HEK293 (cell line): ENCODE results near the gene SAMD9.
"Not testable (repeated sequence)": the region's sequence is repeated elsewhere in the genome, so short reads cannot be mapped to it uniquely, and the experiment has no call there.

Experiments
- CTCF ChIA-PET: fragments of 350-600 bp; formaldehyde crosslinking; extraction: SDS; loops from one replicate; lab custom pipeline; 2021; ENCODE audit warnings: antibody characterized with exemption; lab: Yijun Ruan, JAX
- POLR2A ChIA-PET: fragments of 300-600 bp; formaldehyde crosslinking; extraction: SDS; loops from one replicate; lab custom pipeline; 2020; ENCODE audit warnings: antibody characterized with exemption, inconsistent platforms; lab: Yijun Ruan, JAX
- H3K27ac ChIP-seq: fragments of 200-500 bp; sonication (Bioruptor generic); 2 replicates; pipeline ENCODE4 v1.5.1; 2014; ENCODE audit warnings: low read depth, low read length, control low read depth, inconsistent platforms; ENCODE audit errors: extremely low read depth
- H3K36me3 ChIP-seq, 2 experiments: fragments of 200-500 bp in 1 of 2; sonication (Bioruptor generic) in 1 of 2; 1 replicate in 1 of 2; 2 replicates in 1 of 2; pipeline ENCODE4 v1.5.1; 2014 to 2017; ENCODE audit warnings: inconsistent platforms in 2 of 2, low read length in 2 of 2; ENCODE audit not compliant: control insufficient read depth in 2 of 2, insufficient read depth in 1 of 2
- H3K4me1 ChIP-seq: fragments of 200-500 bp; sonication (Bioruptor generic); 2 replicates; pipeline ENCODE4 v1.5.1; 2014; ENCODE audit warnings: mild to moderate bottlenecking, low read length, inconsistent platforms; ENCODE audit not compliant: control insufficient read depth, insufficient read depth
- H3K4me3 ChIP-seq: 2 replicates; pipeline ENCODE4 v1.5.1; 2011; ENCODE audit warnings: low read depth, mild to moderate bottlenecking, control low read depth, low read length, moderate library complexity
- H3K9me3 ChIP-seq: fragments of 200-500 bp; sonication (Bioruptor generic); 2 replicates; pipeline ENCODE4 v1.5.1; 2014; ENCODE audit warnings: low read depth, low read length, inconsistent platforms; ENCODE audit not compliant: control insufficient read depth, insufficient read depth
- KLF17 ChIP-seq: fragments of 450-650 bp; formaldehyde crosslinking; IDR thresholded peaks from 2 replicates; pipeline ENCODE4 v1.5.1; 2016; ENCODE audit warnings: missing biosample characterization, missing genetic modification characterization
- OVOL3 ChIP-seq: fragments of 450-650 bp; formaldehyde crosslinking; IDR thresholded peaks from 2 replicates; pipeline ENCODE4 v1.5.1; 2016; ENCODE audit warnings: missing biosample characterization, missing genetic modification characterization
- SCRT2 ChIP-seq: fragments of 450-650 bp; formaldehyde crosslinking; IDR thresholded peaks from 2 replicates; pipeline ENCODE4 v1.5.1; 2016; ENCODE audit warnings: missing biosample characterization, missing genetic modification characterization
- ZBTB20 ChIP-seq: fragments of 450-650 bp; formaldehyde crosslinking; IDR thresholded peaks from 2 replicates; pipeline ENCODE4 v1.5.1; 2016; ENCODE audit warnings: missing biosample characterization, missing genetic modification characterization
- ZNF146 ChIP-seq: fragments of 450-650 bp; formaldehyde crosslinking; IDR thresholded peaks from 2 replicates; pipeline ENCODE4 v1.5.1; 2016; ENCODE audit warnings: missing biosample characterization, missing genetic modification characterization
- ZNF157 ChIP-seq: fragments of 450-650 bp; formaldehyde crosslinking; IDR thresholded peaks from 2 replicates; pipeline ENCODE4 v1.5.1; 2016; ENCODE audit warnings: missing biosample characterization, missing genetic modification characterization
- ZNF175 ChIP-seq: fragments of 450-650 bp; formaldehyde crosslinking; IDR thresholded peaks from 2 replicates; pipeline ENCODE4 v1.5.1; 2016; ENCODE audit warnings: missing biosample characterization, missing genetic modification characterization
- ZNF404 ChIP-seq: fragments of 450-650 bp; formaldehyde crosslinking; IDR thresholded peaks from 2 replicates; pipeline ENCODE4 v1.5.1; 2017; ENCODE audit warnings: missing biosample characterization, missing genetic modification characterization
- ZNF623 ChIP-seq: fragments of 450-650 bp; formaldehyde crosslinking; IDR thresholded peaks from 2 replicates; pipeline ENCODE4 v1.5.1; 2016; ENCODE audit warnings: missing biosample characterization, missing genetic modification characterization
- ZNF624 ChIP-seq: fragments of 450-650 bp; formaldehyde crosslinking; IDR thresholded peaks from 2 replicates; pipeline ENCODE4 v1.5.1; 2017; ENCODE audit warnings: missing biosample characterization, missing genetic modification characterization
- ZNF664 ChIP-seq: fragments of 450-650 bp; formaldehyde crosslinking; IDR thresholded peaks from 2 replicates; pipeline ENCODE4 v1.5.1; 2016; ENCODE audit warnings: missing biosample characterization, missing genetic modification characterization
- ZNF777 ChIP-seq: fragments of 450-650 bp; formaldehyde crosslinking; IDR thresholded peaks from 2 replicates; pipeline ENCODE4 v1.5.1; 2017; ENCODE audit warnings: missing biosample characterization, missing genetic modification characterization, borderline replicate concordance
- ZSCAN16 ChIP-seq: fragments of 450-650 bp; formaldehyde crosslinking; IDR thresholded peaks from 2 replicates; pipeline ENCODE4 v1.5.1; 2016; ENCODE audit warnings: missing biosample characterization, missing genetic modification characterization
- TF ChIP-seq, protein P1 (sequence below): fragments of 450-650 bp; formaldehyde crosslinking; IDR thresholded peaks from 2 replicates; pipeline ENCODE4 v1.5.1; 2017; ENCODE audit warnings: missing biosample characterization, mild to moderate bottlenecking, missing genetic modification characterization, moderate library complexity
- TF ChIP-seq, protein P2 (sequence below): fragments of 450-650 bp; formaldehyde crosslinking; IDR thresholded peaks from 2 replicates; pipeline ENCODE4 v1.5.1; 2016; ENCODE audit warnings: missing biosample characterization, missing genetic modification characterization
- TF ChIP-seq, protein P3 (sequence below): fragments of 450-650 bp; formaldehyde crosslinking; IDR thresholded peaks from 2 replicates; pipeline ENCODE4 v1.5.1; 2016; ENCODE audit warnings: missing biosample characterization, missing genetic modification characterization

Gene SAMD9

DNA sequence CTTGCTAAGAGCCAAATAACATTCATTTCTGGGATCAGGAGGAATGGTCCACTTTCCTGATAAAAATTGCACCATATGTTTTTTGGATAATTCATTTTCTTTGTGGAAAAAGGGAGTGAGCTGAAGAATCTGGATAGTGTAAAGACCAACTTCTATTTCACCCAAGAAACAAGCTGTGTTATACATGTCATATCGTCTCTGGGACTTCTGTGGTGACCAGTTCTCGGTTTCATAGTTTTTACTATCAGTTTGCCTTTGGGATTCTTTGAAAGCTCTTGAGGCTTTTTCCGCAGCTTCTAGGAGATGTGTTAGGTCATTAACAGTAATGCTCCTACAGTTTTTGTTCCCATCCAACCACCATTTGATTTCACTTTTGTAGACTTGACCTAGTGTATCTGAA, 14.4 kb upstream of the SAMD9 start:
- Histone ChIP-seq H3K27ac (no peak overlapping the region), H3K4me1 (no peaks in the 10 kb centered on the region), H3K4me3 (no peak overlapping the region), H3K9me3 (no peaks in the 10 kb centered on the region), H3K36me3 (no peaks in the 10 kb centered on the region)
- ChIA-PET POLR2A (no interaction called here), CTCF (interaction anchor here (0.7 kb wide), 1 partner anchor 900 kb away, joined by 3 read pairs; no protein-coding TSS in a partner anchor)
- TF ChIP-seq ZNF404, result no peak
- TF ChIP-seq OVOL3 (tag by site-specific recombination), result no peak
- TF ChIP-seq ZNF664, result no peak
- TF ChIP-seq ZNF624, result no peak
- TF ChIP-seq, protein P1, sequence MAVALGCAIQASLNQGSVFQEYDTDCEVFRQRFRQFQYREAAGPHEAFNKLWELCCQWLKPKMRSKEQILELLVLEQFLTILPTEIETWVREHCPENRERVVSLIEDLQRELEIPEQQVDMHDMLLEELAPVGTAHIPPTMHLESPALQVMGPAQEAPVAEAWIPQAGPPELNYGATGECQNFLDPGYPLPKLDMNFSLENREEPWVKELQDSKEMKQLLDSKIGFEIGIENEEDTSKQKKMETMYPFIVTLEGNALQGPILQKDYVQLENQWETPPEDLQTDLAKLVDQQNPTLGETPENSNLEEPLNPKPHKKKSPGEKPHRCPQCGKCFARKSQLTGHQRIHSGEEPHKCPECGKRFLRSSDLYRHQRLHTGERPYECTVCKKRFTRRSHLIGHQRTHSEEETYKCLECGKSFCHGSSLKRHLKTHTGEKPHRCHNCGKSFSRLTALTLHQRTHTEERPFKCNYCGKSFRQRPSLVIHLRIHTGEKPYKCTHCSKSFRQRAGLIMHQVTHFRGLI, result no peak
- TF ChIP-seq SCRT2, result no peak
- TF ChIP-seq ZNF777, result no peak
- TF ChIP-seq ZNF175, result no peak
- TF ChIP-seq, protein P2, sequence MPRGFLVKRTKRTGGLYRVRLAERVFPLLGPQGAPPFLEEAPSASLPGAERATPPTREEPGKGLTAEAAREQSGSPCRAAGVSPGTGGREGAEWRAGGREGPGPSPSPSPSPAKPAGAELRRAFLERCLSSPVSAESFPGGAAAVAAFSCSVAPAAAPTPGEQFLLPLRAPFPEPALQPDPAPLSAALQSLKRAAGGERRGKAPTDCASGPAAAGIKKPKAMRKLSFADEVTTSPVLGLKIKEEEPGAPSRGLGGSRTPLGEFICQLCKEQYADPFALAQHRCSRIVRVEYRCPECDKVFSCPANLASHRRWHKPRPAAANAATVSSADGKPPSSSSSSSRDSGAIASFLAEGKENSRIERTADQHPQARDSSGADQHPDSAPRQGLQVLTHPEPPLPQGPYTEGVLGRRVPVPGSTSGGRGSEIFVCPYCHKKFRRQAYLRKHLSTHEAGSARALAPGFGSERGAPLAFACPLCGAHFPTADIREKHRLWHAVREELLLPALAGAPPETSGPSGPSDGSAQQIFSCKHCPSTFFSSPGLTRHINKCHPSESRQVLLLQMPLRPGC (tag by site-specific recombination), result no peak
- no peak for TF ChIP-seq ZNF157
- TF ChIP-seq ZBTB20 (tag by site-specific recombination), result no peak
- TF ChIP-seq ZSCAN16 (tag by site-specific recombination), result no peak
- TF ChIP-seq, protein P3, sequence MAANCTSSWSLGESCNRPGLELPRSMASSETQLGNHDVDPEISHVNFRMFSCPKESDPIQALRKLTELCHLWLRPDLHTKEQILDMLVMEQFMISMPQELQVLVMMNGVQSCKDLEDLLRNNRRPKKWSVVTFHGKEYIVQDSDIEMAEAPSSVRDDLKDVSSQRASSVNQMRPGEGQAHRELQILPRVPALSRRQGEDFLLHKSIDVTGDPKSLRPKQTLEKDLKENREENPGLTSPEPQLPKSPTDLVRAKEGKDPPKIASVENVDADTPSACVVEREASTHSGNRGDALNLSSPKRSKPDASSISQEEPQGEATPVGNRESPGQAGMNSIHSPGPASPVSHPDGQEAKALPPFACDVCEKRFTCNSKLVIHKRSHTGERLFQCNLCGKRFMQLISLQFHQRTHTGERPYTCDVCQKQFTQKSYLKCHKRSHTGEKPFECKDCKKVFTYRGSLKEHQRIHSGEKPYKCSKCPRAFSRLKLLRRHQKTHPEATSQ (tag by site-specific recombination), result no peak
- no peak for TF ChIP-seq ZNF623 (tag by site-specific recombination)
- no peak for TF ChIP-seq KLF17 (tag by site-specific recombination)

DNA sequence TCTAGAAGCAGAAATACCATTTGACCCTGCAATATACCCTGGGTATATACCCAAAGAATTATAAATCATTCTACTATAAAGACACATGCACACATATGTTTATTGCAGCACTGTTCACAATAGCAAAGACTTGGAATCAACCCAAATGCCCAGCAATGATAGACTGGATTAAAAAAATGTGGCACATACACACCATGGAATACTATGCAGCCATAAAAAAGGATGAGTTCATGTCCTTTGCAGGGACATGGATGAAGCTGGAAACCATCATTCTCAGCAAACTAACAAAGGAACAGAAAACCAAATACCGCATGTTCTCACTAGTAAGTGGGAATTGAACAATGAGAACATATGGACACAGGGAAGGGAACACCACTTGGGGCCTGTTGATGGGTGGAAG, 9.2 kb upstream of the SAMD9 start:
- POLR2A ChIA-PET, result not testable (repeated sequence)
- TF ChIP-seq ZNF146 (tag by site-specific recombination), result peak; percentile 71
- TF ChIP-seq, all 188 proteins: peak for 1; not testable (repeated sequence) for 187
- CTCF ChIA-PET, result not testable (repeated sequence)

GRCh38 chr7:93123532-93123931, 5.8 kb upstream of the SAMD9 start:
- POLR2A ChIA-PET, CTCF ChIA-PET, H3K27ac ChIP-seq: not testable (repeated sequence)

More for the DNA sequence above, 9.2 kb upstream of the SAMD9 start:
- not testable (repeated sequence) for H3K9me3 ChIP-seq, H3K27ac ChIP-seq, H3K4me1 ChIP-seq, H3K36me3 ChIP-seq, H3K4me3 ChIP-seq

More at GRCh38 chr7:93123532-93123931, 5.8 kb upstream of the SAMD9 start:
- not testable (repeated sequence) for H3K4me3 ChIP-seq, H3K4me1 ChIP-seq, H3K9me3 ChIP-seq, H3K36me3 ChIP-seq
